NB4 (cell line): ENCODE measurements around the gene NFIX.

ENCODE experiments used
- CTCF ChIP-seq: IDR thresholded peaks from one replicate; pipeline ENCODE4 v1.5.1; 2012; ENCODE audit warnings: low read depth, low read length
- MAX ChIP-seq: IDR thresholded peaks from 2 replicates; pipeline ENCODE4 v1.6.1; 2011; ENCODE audit warnings: low read depth, low read length
- POLR2A ChIP-seq: IDR thresholded peaks from 2 replicates; pipeline ENCODE4 v1.6.1; 2011; ENCODE audit warnings: mild to moderate bottlenecking; ENCODE audit not compliant: insufficient read length; ENCODE audit errors: extremely low read depth

DNA sequence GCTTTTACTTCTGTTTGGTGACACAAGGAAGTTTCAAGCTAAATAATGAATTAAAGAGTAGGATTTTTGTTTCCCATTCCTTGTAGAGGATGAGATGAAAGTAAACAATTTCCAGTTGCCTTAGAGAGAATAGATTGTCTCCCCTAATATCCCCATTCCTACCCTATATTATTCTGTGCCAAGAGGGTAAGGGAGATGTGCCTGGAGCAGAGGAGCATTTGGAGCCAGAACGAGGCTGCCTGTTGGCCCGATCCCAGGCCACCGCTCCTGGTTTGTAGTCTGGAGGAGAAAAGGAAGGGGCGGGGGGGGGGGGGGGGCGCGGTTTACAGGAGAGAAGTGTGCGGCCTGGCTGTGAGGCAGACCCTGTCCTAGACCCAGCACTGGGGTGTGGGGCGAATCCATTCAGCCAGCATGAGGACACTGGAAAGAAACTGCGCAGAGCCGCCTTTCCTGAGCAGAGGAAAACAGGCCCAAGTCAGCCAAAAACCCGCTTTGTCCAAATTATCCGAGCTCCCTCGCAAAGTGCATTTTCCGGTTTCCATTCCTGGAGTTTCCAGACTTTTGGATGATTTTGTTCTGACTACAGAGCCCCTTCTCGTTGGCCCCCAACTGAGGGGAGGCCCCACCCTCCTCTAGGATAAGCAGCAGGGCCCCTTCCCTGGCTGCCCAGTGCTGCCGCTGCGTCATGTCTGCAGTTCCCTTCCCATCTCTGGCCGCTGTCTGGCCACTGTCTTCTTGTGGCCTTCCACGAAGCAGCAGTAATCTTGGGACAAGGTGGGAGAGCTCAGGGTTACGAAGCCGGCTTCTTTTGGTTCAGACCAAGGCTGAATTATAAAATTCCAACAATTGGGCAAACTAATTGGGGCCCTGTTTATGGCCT is 23.0 kb downstream of the NFIX start:
- TF ChIP-seq CTCF (no peak), POLR2A (no peak), MAX (no peak)
